ENCODE results near the gene TPCN2.

- TF ChIP-seq CTCF (IDR thresholded peaks at IDR 0.05; ENCODE audit: low read depth, low read length) (no peak), POLR2A (IDR thresholded peaks at IDR 0.05; ENCODE audit: extremely low read depth, insufficient read length) (no peak)
These were observed 82.4 kb downstream of the TPCN2 start for GRCh38 chr11:69131121-69131566.
